NT2/D1 (cell line): Measurements from ENCODE around the gene APOD.

Experiments used
- SUZ12 ChIP-seq: IDR thresholded peaks from 2 replicates; pipeline ENCODE4 v1.6.1; 2011; ENCODE audit not compliant: insufficient read length, insufficient read depth; ENCODE audit errors: extremely low read depth
- YY1 ChIP-seq: IDR thresholded peaks from 2 replicates; pipeline ENCODE4 v1.6.1; 2011; ENCODE audit not compliant: insufficient read length, insufficient read depth
- ZNF274 ChIP-seq: IDR thresholded peaks from 2 replicates; pipeline ENCODE4 v1.6.1; 2011; ENCODE audit warnings: mild to moderate bottlenecking, low read depth, low read length

DNA sequence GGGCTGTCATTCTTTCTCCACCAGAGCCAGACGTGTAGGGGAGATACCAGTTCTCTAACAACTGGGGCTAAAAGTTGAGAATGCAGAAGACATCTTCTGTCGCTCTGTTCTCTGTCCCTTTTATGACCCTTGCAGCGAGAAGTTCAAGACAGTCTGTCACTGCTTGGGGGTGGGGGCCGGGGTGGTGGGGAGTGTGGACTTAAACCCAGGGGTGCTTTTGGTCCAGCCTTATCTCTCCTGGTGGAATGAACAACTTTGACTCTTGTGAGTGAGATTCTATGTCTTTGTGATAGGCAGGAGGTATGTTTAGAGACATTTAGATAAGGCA is 767 bp upstream of the APOD start:
- no peak for TF ChIP-seq YY1
- TF ChIP-seq SUZ12 = no peak
- TF ChIP-seq ZNF274 = no peak
